Upper lobe of left lung (tissue), 6 donors: ENCODE data around the gene ATP6V1D. TPM values are rescaled to one million over a fixed set of nuclear protein-coding genes. Genes with fewer than 3 reads are reported as not detected.

Experiments
- ATAC-seq, 2 donors: fragments of 200-7000 bp; cut with Tn5 transposase; one replicate each; pipeline ENCODE4 v1.9.1; 2022; ENCODE audit warnings: mild to moderate bottlenecking in 2 of 2, moderate library complexity in 2 of 2; ENCODE audit not compliant: low FRiP score in 2 of 2
- DNase-seq, 2 donors: peaks; one replicate each; pipeline ENCODE4 v3.0.0-alpha.2; 2019 to 2020
- H3K27ac ChIP-seq, 4 donors: fragments of 200-600 bp; sonication (generic); one replicate each; pipeline ENCODE4 v1.5.1; 2016 to 2019
- H3K27me3 ChIP-seq, 4 donors: fragments of 200-600 bp; sonication (generic); one replicate each; pipeline ENCODE4 v1.5.1; 2017 to 2019
- H3K36me3 ChIP-seq, 4 donors: fragments of 200-600 bp; sonication (generic); one replicate each; pipeline ENCODE4 v1.5.1; 2016 to 2019
- H3K4me1 ChIP-seq, 4 donors: fragments of 200-600 bp; sonication (generic); one replicate each; pipeline ENCODE4 v1.5.1; 2018 to 2019
- H3K4me3 ChIP-seq, 4 donors: fragments of 200-600 bp; sonication (generic); one replicate each; pipeline ENCODE4 v1.5.1; 2017 to 2019; ENCODE audit warnings: mild to moderate bottlenecking in 2 of 4, moderate library complexity in 1 of 4
- H3K9me3 ChIP-seq, 4 donors: fragments of 200-600 bp; sonication (generic); one replicate each; pipeline ENCODE4 v1.5.1; 2018 to 2019
- CTCF ChIP-seq, 6 experiments: fragments of 450-650 bp in 4 of 6; fragments of 200-600 bp in 2 of 6; sonication (generic) in 2 of 6; IDR thresholded peaks; one replicate each; pipeline ENCODE4 v1.5.1; 2016 to 2019; ENCODE audit warnings: antibody characterized with exemption in 6 of 6
- EP300 ChIP-seq, 4 donors: sonication (generic); formaldehyde crosslinking; IDR thresholded peaks; one replicate each; pipeline ENCODE4 v1.5.1; 2017; ENCODE audit warnings: antibody characterized with exemption in 4 of 4, control low read depth in 2 of 4
- POLR2A ChIP-seq, 4 donors: fragments of 450-650 bp; IDR thresholded peaks; one replicate each; pipeline ENCODE4 v1.5.1; 2016 to 2017; ENCODE audit warnings: antibody characterized with exemption in 4 of 4, mild to moderate bottlenecking in 2 of 4
- POLR2AphosphoS5 ChIP-seq, 2 donors: sonication (generic); formaldehyde crosslinking; IDR thresholded peaks; one replicate each; pipeline ENCODE4 v1.5.1; 2017; ENCODE audit warnings: antibody characterized with exemption in 2 of 2
- WGBS, 2 donors: methylation state at CpG; one replicate each; pipeline ENCODE4 v1.1.5; 2017 to 2018; 5-methylcytosine and 5-hydroxymethylcytosine counted together
- total RNA-seq, 6 donors: library from RNA; depleted of rRNA in 4 of 6; stranded (reverse); fragments of >200 nt in 4 of 6; gene quantifications; one replicate each; pipeline versions ENCODE4 v1.1.0 to v1.2.1, GENCODE V29; 2016 to 2021
- donor health status: DM: no; HTN: no; CAD: no; lungs with moderate emphysema.
- donor health status: DM: no; HTN: yes; CAD: no; lungs with severe emphysema.

The ATP6V1D gene
- total RNA-seq, 6 donors from 2014 or later, result 57.6 to 145 (median 79.7) TPM

- 94 to 97% methylated on average over 4 of the region's 4 CpGs for WGBS, 2 donors
- no peak overlapping the region for H3K27ac ChIP-seq
- no peaks in the 10 kb centered on the region for H3K27me3 ChIP-seq
- ATAC-seq (no peak), DNase-seq (no peak)
- peaks cover 0 to 9% (median 0%) of the 10 kb centered on the region in 4 donors for H3K4me1 ChIP-seq
- peaks cover 16 to 100% (median 38%) of the 10 kb centered on the region in 4 donors for H3K36me3 ChIP-seq
- TF ChIP-seq EP300 (IDR thresholded peaks at IDR 0.05) (no peak), POLR2A (IDR thresholded peaks at IDR 0.05) (no peak), CTCF (IDR thresholded peaks at IDR 0.05) (no peak), POLR2AphosphoS5 (IDR thresholded peaks at IDR 0.05) (no peak)
- H3K9me3 ChIP-seq, result no peaks in the 10 kb centered on the region
- H3K4me3 ChIP-seq, result no peak overlapping the region
These were observed 11.9 kb upstream of the ATP6V1D start for GRCh38 chr14:67371247-67372148.

- no peak overlapping the region for H3K4me3 ChIP-seq
- DNase-seq (no peak), ATAC-seq (no peak)
- no peaks in the 10 kb centered on the region for H3K27me3 ChIP-seq
- peaks cover 0 to 9% (median 0%) of the 10 kb centered on the region in 4 donors for H3K4me1 ChIP-seq
- WGBS, 2 donors, result 86 to 94% methylated on average over 5 of the region's 5 CpGs
- H3K9me3 ChIP-seq, result no peaks in the 10 kb centered on the region
- no peak overlapping the region for H3K27ac ChIP-seq
- H3K36me3 ChIP-seq, result peaks cover 11 to 100% (median 39%) of the 10 kb centered on the region in 4 donors
- TF ChIP-seq CTCF (IDR thresholded peaks at IDR 0.05) (no peak), EP300 (IDR thresholded peaks at IDR 0.05) (no peak), POLR2A (IDR thresholded peaks at IDR 0.05) (no peak), POLR2AphosphoS5 (IDR thresholded peaks at IDR 0.05) (no peak)
These were observed 11.2 kb upstream of the ATP6V1D start for GRCh38 chr14:67370830-67371229.

- TF ChIP-seq POLR2AphosphoS5 (IDR thresholded peaks at IDR 0.05) (no peak), EP300 (IDR thresholded peaks at IDR 0.05) (no peak), CTCF (IDR thresholded peaks at IDR 0.05) (no peak), POLR2A (IDR thresholded peaks at IDR 0.05) (no peak)
- Histone ChIP-seq H3K36me3 (peaks cover 15 to 77% (median 37%) of the 10 kb centered on the region in 4 donors), H3K27me3 (no peaks in the 10 kb centered on the region), H3K9me3 (no peaks in the 10 kb centered on the region), H3K4me3 (no peak overlapping the region), H3K4me1 (peaks cover 25 to 45% (median 30%) of the 10 kb centered on the region in 4 donors), H3K27ac (no peak overlapping the region)
- WGBS, 2 donors, result 92 to 97% methylated on average over 4 of the region's 4 CpGs
- no peak for ATAC-seq
- no peak for DNase-seq
These were observed 5.9 kb upstream of the ATP6V1D start for GRCh38 chr14:67365476-67365875.

GRCh38 chr14:67360470-67361206 is 1.0 kb upstream of the ATP6V1D start:
- Histone ChIP-seq H3K9me3 (no peaks in the 10 kb centered on the region), H3K27me3 (no peaks in the 10 kb centered on the region), H3K4me3 (peak overlapping the region; percentile 83 to 90 (median 86)), H3K27ac (peak overlapping the region; percentile 93 to 95 (median 94)), H3K4me1 (peaks cover 41 to 65% (median 53%) of the 10 kb centered on the region in 4 donors), H3K36me3 (peaks cover 4 to 29% (median 6%) of the 10 kb centered on the region in 4 donors)
- peak; percentile 65 to 74 for ATAC-seq
- 2 to 4% methylated on average over 9 to 34 of the region's 34 CpGs for WGBS, 2 donors
- DNase-seq, result no peak
- TF ChIP-seq EP300 (IDR thresholded peaks at IDR 0.05) (no peak), POLR2AphosphoS5 (IDR thresholded peaks at IDR 0.05) (no peak), POLR2A (IDR thresholded peaks at IDR 0.05) (no peak), CTCF (IDR thresholded peaks at IDR 0.05) (no peak)
